ENCODE measurements around the gene SERPINB1. TPM values are rescaled to one million over a fixed set of nuclear protein-coding genes. Genes with fewer than 3 reads are reported as not detected.

The SERPINB1 gene
- total RNA-seq, 2 donors from 2014 or later, result 30.6 to 38.5 TPM

DNA sequence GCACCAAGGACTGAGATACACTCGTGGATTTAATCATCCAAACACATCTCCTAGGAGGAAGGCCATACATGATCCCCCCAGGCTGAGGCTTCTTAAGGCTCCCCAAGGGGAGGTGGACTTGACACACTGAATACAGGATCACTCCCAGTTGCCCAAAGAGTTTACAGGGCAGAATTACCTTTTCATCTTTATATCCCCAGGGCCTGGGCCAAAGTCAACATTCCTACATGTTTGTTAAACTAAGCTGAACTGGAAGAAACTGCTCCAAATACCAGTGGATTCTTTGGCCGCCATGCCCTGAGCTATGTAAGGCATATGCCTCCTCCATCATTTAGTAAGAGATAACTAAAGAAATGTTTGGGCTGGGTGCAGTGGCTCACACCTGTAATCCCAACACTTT is 22.2 kb upstream of the SERPINB1 start:
- peaks cover 11% of the 10 kb centered on the region for H3K9me3 ChIP-seq (ENCODE audit: control insufficient read depth, low read length)
- H3K4me1 ChIP-seq (ENCODE audit: control insufficient read depth, insufficient read depth, low read length), result no peaks in the 10 kb centered on the region
- no peak overlapping the region for H3K4me3 ChIP-seq (ENCODE audit: low read length)
- H3K4me1 Mint-ChIP-seq, result peaks cover 25% of the 10 kb centered on the region
- no peak overlapping the region for H3K27ac ChIP-seq (ENCODE audit: low read depth, low read length)
- no peak overlapping the region for H3K9ac ChIP-seq (ENCODE audit: extremely low read depth, low read length, poor library complexity, severe bottlenecking)
- no peaks in the 10 kb centered on the region for H3K27me3 Mint-ChIP-seq (ENCODE audit: insufficient read depth)
- no peaks in the 10 kb centered on the region for H3K36me3 ChIP-seq (ENCODE audit: control insufficient read depth, insufficient read depth, low read length)
- no peaks in the 10 kb centered on the region for H3K27me3 ChIP-seq (ENCODE audit: control insufficient read depth, insufficient read depth, low read length, poor library complexity, severe bottlenecking)
- WGBS, 2 experiments (ENCODE audit: insufficient coverage in 1 of 2, insufficient read length in 1 of 2), result 86 to 91% methylated on average over 1 to 2 of the region's 2 CpGs
- peaks cover 6% of the 10 kb centered on the region for H3K36me3 Mint-ChIP-seq (ENCODE audit: low read depth)
- H3K4me3 Mint-ChIP-seq, result no peak overlapping the region
- DNase-seq, result peak; percentile 27
- TF ChIP-seq, protein P1, sequence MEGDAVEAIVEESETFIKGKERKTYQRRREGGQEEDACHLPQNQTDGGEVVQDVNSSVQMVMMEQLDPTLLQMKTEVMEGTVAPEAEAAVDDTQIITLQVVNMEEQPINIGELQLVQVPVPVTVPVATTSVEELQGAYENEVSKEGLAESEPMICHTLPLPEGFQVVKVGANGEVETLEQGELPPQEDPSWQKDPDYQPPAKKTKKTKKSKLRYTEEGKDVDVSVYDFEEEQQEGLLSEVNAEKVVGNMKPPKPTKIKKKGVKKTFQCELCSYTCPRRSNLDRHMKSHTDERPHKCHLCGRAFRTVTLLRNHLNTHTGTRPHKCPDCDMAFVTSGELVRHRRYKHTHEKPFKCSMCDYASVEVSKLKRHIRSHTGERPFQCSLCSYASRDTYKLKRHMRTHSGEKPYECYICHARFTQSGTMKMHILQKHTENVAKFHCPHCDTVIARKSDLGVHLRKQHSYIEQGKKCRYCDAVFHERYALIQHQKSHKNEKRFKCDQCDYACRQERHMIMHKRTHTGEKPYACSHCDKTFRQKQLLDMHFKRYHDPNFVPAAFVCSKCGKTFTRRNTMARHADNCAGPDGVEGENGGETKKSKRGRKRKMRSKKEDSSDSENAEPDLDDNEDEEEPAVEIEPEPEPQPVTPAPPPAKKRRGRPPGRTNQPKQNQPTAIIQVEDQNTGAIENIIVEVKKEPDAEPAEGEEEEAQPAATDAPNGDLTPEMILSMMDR (conservative IDR thresholded peaks at IDR 0.05), result no peak
- peaks cover 23% of the 10 kb centered on the region for H3K9me3 Mint-ChIP-seq
- H3K27ac Mint-ChIP-seq, result no peak overlapping the region

DNA sequence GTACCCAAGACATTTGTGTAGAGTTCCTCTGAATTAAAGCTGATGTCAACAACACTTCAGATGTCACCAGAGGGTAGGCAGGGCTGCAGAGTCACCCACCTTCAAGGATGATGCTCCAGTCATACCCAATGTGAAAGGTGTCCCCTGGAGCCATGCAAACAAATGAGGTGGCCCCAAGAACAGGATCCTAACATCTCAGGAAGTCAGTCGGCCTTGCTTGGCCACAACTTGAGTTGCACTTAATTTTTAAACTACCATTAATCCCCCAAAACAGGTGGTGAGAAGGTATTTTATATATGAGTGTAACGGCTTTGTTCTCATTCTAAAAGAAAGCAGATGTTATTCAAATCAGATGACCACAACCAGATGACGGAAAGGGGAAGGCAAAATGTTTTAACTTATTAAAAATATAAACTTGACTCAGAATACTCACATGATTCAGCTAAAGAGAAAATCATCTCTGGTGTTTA is 21.1 kb upstream of the SERPINB1 start:
- WGBS, 2 experiments (ENCODE audit: insufficient coverage in 1 of 2, insufficient read length in 1 of 2), result 89% methylated on average over 3 of the region's 3 CpGs; no CpG with 5 or more reads in 1 of the 2 experiments
- DNase-seq, result peak; percentile 29
- H3K36me3 Mint-ChIP-seq (ENCODE audit: low read depth), result peaks cover 3% of the 10 kb centered on the region

DNA sequence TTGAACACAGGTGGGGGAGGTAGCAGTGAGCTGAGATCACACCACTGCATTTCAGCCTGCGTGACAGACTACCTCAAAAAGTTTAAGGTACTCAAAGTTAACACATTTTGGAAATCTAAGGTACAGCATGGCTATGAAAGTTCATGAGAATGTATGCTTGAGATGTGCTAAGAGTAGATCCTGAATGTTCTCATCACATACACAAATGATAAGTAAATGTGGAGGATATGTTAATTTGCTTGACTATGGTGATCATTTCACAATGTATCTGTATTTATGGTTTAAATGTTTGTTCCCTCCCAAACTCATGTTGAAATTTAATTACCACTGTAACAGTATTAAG is 20.1 kb upstream of the SERPINB1 start:
- Mint-ChIP-seq H3K27ac (no peak overlapping the region), H3K4me1 (peaks cover 40% of the 10 kb centered on the region)
- WGBS, 2 experiments (ENCODE audit: insufficient coverage in 1 of 2, insufficient read length in 1 of 2), result 90 to 100% methylated on average over 1 of the region's 1 CpG

More for the DNA sequence above, 21.1 kb upstream of the SERPINB1 start:
- Mint-ChIP-seq H3K4me1 (peaks cover 33% of the 10 kb centered on the region), H3K9me3 (peaks cover 23% of the 10 kb centered on the region), H3K27ac (no peak overlapping the region), H3K4me3 (no peak overlapping the region), H3K27me3 (ENCODE audit: insufficient read depth) (no peaks in the 10 kb centered on the region)
- H3K4me3 ChIP-seq (ENCODE audit: low read length), result no peak overlapping the region
- no peaks in the 10 kb centered on the region for H3K36me3 ChIP-seq (ENCODE audit: control insufficient read depth, insufficient read depth, low read length)
- no peak overlapping the region for H3K9ac ChIP-seq (ENCODE audit: extremely low read depth, low read length, poor library complexity, severe bottlenecking)
- no peak overlapping the region for H3K27ac ChIP-seq (ENCODE audit: low read depth, low read length)
- no peaks in the 10 kb centered on the region for H3K4me1 ChIP-seq (ENCODE audit: control insufficient read depth, insufficient read depth, low read length)
- H3K27me3 ChIP-seq (ENCODE audit: control insufficient read depth, insufficient read depth, low read length, poor library complexity, severe bottlenecking), result no peaks in the 10 kb centered on the region
- H3K9me3 ChIP-seq (ENCODE audit: control insufficient read depth, low read length), result peaks cover 7% of the 10 kb centered on the region
- TF ChIP-seq, protein P1 (conservative IDR thresholded peaks at IDR 0.05), result no peak

More for the DNA sequence above, 20.1 kb upstream of the SERPINB1 start:
- H3K27ac ChIP-seq (ENCODE audit: low read depth, low read length), result no peak overlapping the region
- peak overlapping the region; percentile 51 for H3K4me3 ChIP-seq (ENCODE audit: low read length)
- peaks cover 3% of the 10 kb centered on the region for H3K36me3 Mint-ChIP-seq (ENCODE audit: low read depth)
- peaks cover 23% of the 10 kb centered on the region for H3K9me3 Mint-ChIP-seq
- H3K9ac ChIP-seq (ENCODE audit: extremely low read depth, low read length, poor library complexity, severe bottlenecking), result no peak overlapping the region
- H3K4me3 Mint-ChIP-seq, result no peak overlapping the region
- peaks cover 7% of the 10 kb centered on the region for H3K9me3 ChIP-seq (ENCODE audit: control insufficient read depth, low read length)
- H3K27me3 Mint-ChIP-seq (ENCODE audit: insufficient read depth), result no peaks in the 10 kb centered on the region
- no peak for DNase-seq
- H3K4me1 ChIP-seq (ENCODE audit: control insufficient read depth, insufficient read depth, low read length), result no peaks in the 10 kb centered on the region
- no peaks in the 10 kb centered on the region for H3K27me3 ChIP-seq (ENCODE audit: control insufficient read depth, insufficient read depth, low read length, poor library complexity, severe bottlenecking)
- TF ChIP-seq, protein P1 (conservative IDR thresholded peaks at IDR 0.05), result no peak
- no peaks in the 10 kb centered on the region for H3K36me3 ChIP-seq (ENCODE audit: control insufficient read depth, insufficient read depth, low read length)
